Breast epithelium (tissue), 4 donors: ENCODE measurements around the gene COL4A2. TPM values are rescaled to one million over a fixed set of nuclear protein-coding genes. Genes with fewer than 3 reads are reported as not detected.
A peak's percentile ranks its signal among the peaks of the same experiment; 100 is the strongest.
"Not testable (repeated sequence)": the region's sequence is repeated elsewhere in the genome, so short reads cannot be mapped to it uniquely, and the experiment has no call there.

Experiments
- DNase-seq, 2 donors: peaks; one replicate each; pipeline ENCODE4 v3.0.0-alpha.2; 2019; ENCODE audit warnings: low spot score in 2 of 2
- H3K27ac ChIP-seq, 2 donors: fragments of 200-600 bp; sonication (generic) in 1 of 2; one replicate each; pipeline ENCODE4 v1.5.1; 2016 to 2019; ENCODE audit warnings: mild to moderate bottlenecking in 1 of 2
- H3K27me3 ChIP-seq, 2 donors: fragments of 200-600 bp; sonication (generic) in 1 of 2; one replicate each; pipeline versions ENCODE4 v1.5.1 to v1.6.0; 2017 to 2019; ENCODE audit warnings: control low read depth in 1 of 2, mild to moderate bottlenecking in 1 of 2
- H3K36me3 ChIP-seq: fragments of 200-600 bp; one replicate; pipeline ENCODE4 v1.5.1; 2019
- H3K4me1 ChIP-seq, 2 donors: fragments of 200-600 bp; sonication (generic); one replicate each; pipeline ENCODE4 v1.5.1; 2016 to 2019; ENCODE audit warnings: control low read depth in 1 of 2
- H3K4me3 ChIP-seq, 3 donors: fragments of 200-600 bp; sonication (generic); 1 replicate in 2 of 3; 2 replicates in 1 of 3; pipeline ENCODE4 v1.5.1; 2016 to 2019; ENCODE audit warnings: mild to moderate bottlenecking in 3 of 3, moderate library complexity in 2 of 3
- H3K9me3 ChIP-seq, 2 donors: fragments of 200-600 bp; sonication (generic) in 1 of 2; one replicate each; pipeline ENCODE4 v1.5.1; 2016 to 2019; ENCODE audit warnings: control low read depth in 1 of 2
- POLR2A ChIP-seq: fragments of 450-650 bp; IDR thresholded peaks from one replicate; pipeline ENCODE4 v1.6.1; 2016; ENCODE audit warnings: antibody characterized with exemption, mild to moderate bottlenecking, moderate library complexity
- POLR2AphosphoS5 ChIP-seq, 3 donors: sonication (generic); formaldehyde crosslinking; IDR thresholded peaks; one replicate each; pipeline ENCODE4 v1.6.1; 2017; ENCODE audit warnings: antibody characterized with exemption in 3 of 3
- intact Hi-C: fragments of 100-400 bp; cut with DNase I; formaldehyde crosslinking; loops from one replicate; pipeline ENCODE4 v1.15.1; 2023; ENCODE audit warnings: low total_unique reads
- total RNA-seq, 3 donors: library from RNA; depleted of rRNA; stranded (reverse); fragments of >200 nt; gene quantifications; one replicate each; pipeline ENCODE4 v1.1.0, GENCODE V29; 2016
- TF ChIP-seq, protein P1 (sequence below), 3 donors: fragments of 450-650 bp; IDR thresholded peaks; one replicate each; pipeline ENCODE4 v1.5.1; 2016 to 2017; ENCODE audit warnings: antibody characterized with exemption in 3 of 3, mild to moderate bottlenecking in 3 of 3, moderate library complexity in 3 of 3

COL4A2 gene
- total RNA-seq, 3 donors from 2014 or later: 107 to 841 (median 307) TPM

DNA sequence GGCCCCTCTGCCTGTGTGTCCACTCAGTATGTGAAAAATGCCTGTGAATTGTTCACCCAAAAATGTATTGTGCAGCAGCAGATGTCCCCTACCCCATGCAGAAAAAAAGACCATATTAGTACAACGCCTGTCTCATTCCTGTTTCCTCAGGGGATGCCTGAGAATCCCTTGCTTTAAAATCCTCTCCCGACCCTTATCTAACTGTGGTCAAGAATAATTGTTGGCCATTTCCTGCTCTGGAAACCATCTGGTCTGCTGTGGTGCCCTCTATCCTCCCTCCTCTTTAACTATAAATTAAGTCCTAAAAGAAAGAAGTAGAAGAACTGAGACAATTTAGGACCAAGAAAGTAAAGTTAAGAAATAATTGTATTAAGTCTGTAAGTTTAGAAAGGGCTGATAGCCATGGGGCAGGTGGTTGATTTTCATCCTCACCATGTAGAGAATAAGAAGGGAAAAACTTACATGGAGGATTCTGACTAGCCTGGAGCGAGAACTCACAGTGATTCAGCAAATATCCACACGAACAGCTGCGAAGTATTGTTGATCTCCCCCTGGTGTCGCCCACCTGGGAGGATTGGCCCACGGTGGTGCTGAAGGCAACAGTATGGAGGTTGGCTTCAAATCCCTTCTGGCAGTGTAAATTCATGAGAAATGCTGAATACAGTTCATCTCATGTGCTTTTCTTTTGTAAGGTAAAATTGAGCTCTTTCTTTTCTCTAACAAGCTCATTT is 85.6 kb downstream of the COL4A2 start:
- DNase-seq: no peak
- H3K4me3 ChIP-seq: no peak overlapping the region
- intact Hi-C loops: no loop called here
- no peak for TF ChIP-seq POLR2AphosphoS5 (IDR thresholded peaks at IDR 0.05)
- TF ChIP-seq, protein P1, sequence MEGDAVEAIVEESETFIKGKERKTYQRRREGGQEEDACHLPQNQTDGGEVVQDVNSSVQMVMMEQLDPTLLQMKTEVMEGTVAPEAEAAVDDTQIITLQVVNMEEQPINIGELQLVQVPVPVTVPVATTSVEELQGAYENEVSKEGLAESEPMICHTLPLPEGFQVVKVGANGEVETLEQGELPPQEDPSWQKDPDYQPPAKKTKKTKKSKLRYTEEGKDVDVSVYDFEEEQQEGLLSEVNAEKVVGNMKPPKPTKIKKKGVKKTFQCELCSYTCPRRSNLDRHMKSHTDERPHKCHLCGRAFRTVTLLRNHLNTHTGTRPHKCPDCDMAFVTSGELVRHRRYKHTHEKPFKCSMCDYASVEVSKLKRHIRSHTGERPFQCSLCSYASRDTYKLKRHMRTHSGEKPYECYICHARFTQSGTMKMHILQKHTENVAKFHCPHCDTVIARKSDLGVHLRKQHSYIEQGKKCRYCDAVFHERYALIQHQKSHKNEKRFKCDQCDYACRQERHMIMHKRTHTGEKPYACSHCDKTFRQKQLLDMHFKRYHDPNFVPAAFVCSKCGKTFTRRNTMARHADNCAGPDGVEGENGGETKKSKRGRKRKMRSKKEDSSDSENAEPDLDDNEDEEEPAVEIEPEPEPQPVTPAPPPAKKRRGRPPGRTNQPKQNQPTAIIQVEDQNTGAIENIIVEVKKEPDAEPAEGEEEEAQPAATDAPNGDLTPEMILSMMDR (IDR thresholded peaks at IDR 0.05): no peak
- no peak for TF ChIP-seq POLR2A
- H3K27ac ChIP-seq: no peak overlapping the region
- no peaks in the 10 kb centered on the region for H3K27me3 ChIP-seq
- peaks cover 0 to 9% of the 10 kb centered on the region in 2 donors for H3K4me1 ChIP-seq
- no peaks in the 10 kb centered on the region for H3K9me3 ChIP-seq
- H3K36me3 ChIP-seq: no peaks in the 10 kb centered on the region

DNA sequence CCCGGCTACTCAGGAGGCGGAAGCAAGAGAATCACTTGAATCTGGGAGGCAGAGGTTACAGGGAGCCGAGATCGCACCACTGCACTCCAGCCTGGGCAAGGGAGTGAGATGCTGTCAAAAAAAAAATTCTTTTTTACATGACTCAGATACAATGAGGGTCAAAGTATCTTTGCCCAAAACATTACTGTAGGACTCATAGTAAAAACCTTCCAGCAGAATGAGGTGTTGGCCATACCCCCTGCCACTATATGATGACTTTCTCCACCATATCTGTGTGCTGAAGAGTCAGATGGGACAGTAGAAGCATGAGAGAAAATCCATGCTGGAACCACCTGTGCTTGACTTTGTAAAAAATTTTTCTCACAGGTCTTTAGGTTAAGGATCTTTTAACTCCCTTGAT is 86.7 kb downstream of the COL4A2 start:
- no peak overlapping the region for H3K4me3 ChIP-seq
- H3K4me1 ChIP-seq: peaks cover 0 to 9% of the 10 kb centered on the region in 2 donors
- TF ChIP-seq POLR2AphosphoS5 (IDR thresholded peaks at IDR 0.05) (no peak), POLR2A (no peak)
- TF ChIP-seq, protein P1 (IDR thresholded peaks at IDR 0.05): no peak
- no peak for DNase-seq
- peak overlapping the region in 1 of 2 donors; percentile 93 for H3K27ac ChIP-seq
- intact Hi-C loops: no loop called here
- H3K9me3 ChIP-seq: no peaks in the 10 kb centered on the region
- H3K36me3 ChIP-seq: no peaks in the 10 kb centered on the region
- no peaks in the 10 kb centered on the region for H3K27me3 ChIP-seq

DNA sequence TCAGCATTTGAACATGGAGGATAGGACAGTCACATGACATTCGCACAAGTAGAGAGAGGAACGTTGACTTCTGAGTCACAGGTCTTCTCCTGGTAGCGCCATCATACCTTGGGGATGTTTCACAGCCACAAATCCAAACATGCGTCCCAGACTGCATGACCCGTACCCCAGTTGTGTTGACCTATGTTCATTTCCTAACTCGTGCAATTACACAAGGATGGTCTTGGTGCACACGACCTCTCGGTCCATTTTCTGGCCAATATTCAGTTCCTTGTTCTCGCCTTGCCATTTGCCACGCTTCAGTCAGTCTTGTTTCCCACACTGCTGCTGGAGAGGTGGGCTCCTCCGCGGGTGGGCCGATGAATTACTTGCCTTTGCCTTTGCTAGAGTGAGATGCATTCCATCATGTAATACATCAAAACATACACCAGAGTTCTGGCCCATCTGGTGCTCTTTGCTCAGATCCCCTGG is 87.3 kb downstream of the COL4A2 start:
- no peak for DNase-seq
- Histone ChIP-seq H3K36me3 (no peaks in the 10 kb centered on the region), H3K9me3 (no peaks in the 10 kb centered on the region), H3K4me1 (peaks cover 0 to 9% of the 10 kb centered on the region in 2 donors), H3K27me3 (no peaks in the 10 kb centered on the region), H3K27ac (peak overlapping the region in 1 of 2 donors; percentile 93), H3K4me3 (no peak overlapping the region)
- intact Hi-C loops: no loop called here
- TF ChIP-seq, protein P1 (IDR thresholded peaks at IDR 0.05): no peak
- TF ChIP-seq POLR2A (no peak), POLR2AphosphoS5 (IDR thresholded peaks at IDR 0.05) (no peak)

DNA sequence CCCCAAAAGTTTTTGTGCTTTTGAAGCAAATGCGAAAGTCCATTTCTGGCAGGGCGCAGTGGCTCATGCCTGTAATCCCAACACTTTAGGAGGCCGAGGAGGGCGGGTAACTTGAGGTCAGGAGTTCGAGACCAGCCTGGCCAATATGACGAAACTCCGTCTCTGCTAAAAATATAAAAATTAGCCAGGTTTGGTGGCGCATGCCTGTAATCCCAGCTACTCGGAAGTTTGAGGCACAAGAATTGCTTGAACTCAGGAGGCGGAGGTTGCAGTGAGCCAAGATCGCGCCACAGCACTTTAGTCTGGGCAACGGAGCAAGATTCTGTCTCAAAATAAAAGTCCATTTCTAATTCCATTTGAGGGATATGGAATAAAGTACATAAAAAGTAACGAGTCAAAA is 88.5 kb downstream of the COL4A2 start:
- H3K4me1 ChIP-seq, H3K27me3 ChIP-seq, H3K9me3 ChIP-seq, intact Hi-C loops, H3K36me3 ChIP-seq, DNase-seq, H3K4me3 ChIP-seq: not testable (repeated sequence)
- H3K27ac ChIP-seq: peak overlapping the region; percentile 89 to 93

DNA sequence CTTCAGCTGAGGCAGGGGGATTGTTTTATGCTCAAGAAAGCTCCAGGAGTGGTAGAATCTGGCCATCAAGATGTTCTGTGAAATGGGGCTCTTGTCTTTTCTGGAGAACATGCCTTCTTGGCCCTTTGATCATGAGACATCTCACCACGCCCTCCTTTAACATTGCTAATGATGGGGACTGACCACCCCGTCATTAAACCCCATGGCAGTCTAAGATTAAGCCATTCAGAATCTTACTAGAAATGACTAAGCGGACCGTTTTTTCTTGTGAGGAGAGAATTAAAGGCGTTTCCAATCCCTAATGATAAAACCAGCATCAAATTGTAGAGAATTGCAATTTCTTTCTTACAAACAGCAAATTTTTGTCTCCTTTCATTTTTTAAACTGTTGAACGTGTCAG is 89.4 kb downstream of the COL4A2 start:
- Histone ChIP-seq H3K4me1 (peaks cover 0 to 9% of the 10 kb centered on the region in 2 donors), H3K4me3 (peak overlapping the region in 1 of 3 donors; percentile 52), H3K27me3 (no peaks in the 10 kb centered on the region), H3K27ac (peak overlapping the region; percentile 89 to 93), H3K36me3 (no peaks in the 10 kb centered on the region), H3K9me3 (no peaks in the 10 kb centered on the region)
- intact Hi-C loops: no loop called here
- no peak for DNase-seq
- TF ChIP-seq, protein P1 (IDR thresholded peaks at IDR 0.05): no peak
- no peak for TF ChIP-seq POLR2AphosphoS5 (IDR thresholded peaks at IDR 0.05)
- no peak for TF ChIP-seq POLR2A
